NCI-H2196 treated with DMSO at 0.1 percent for 48 hours (cell line): Measurements from ENCODE around the gene HECTD3.
"Not testable (repeated sequence)": the region's sequence is repeated elsewhere in the genome, so short reads cannot be mapped to it uniquely, and the experiment has no call there.

Source experiments
- DNase-seq: peaks from one replicate; lab custom pipeline; 2025; ENCODE audit not compliant: unreplicated experiment; lab: John Stamatoyannopoulos, UW

HECTD3 gene

GRCh38 chr1:44994309-44994898 lies 16.7 kb downstream of the HECTD3 start:
- DNase-seq = no peak

GRCh38 chr1:44988531-44989156 lies 22.5 kb downstream of the HECTD3 start:
- DNase-seq = no peak

- DNase-seq = no peak
These were observed 25.3 kb downstream of the HECTD3 start for GRCh38 chr1:44985747-44986359.

GRCh38 chr1:44977372-44977771 lies 33.8 kb downstream of the HECTD3 start:
- not testable (repeated sequence) for DNase-seq

GRCh38 chr1:44976252-44976651 lies 34.9 kb downstream of the HECTD3 start:
- DNase-seq = no peak

- no peak for DNase-seq
These were observed 37.5 kb downstream of the HECTD3 start for GRCh38 chr1:44973645-44974044.

GRCh38 chr1:44970317-44970716 lies 40.8 kb downstream of the HECTD3 start:
- no peak for DNase-seq

GRCh38 chr1:44964396-44964795 lies 46.7 kb downstream of the HECTD3 start:
- no peak for DNase-seq

GRCh38 chr1:44962729-44963128 lies 48.4 kb downstream of the HECTD3 start:
- peak; percentile 1 for DNase-seq

- DNase-seq = not testable (repeated sequence)
These were observed 49.1 kb downstream of the HECTD3 start for GRCh38 chr1:44962022-44962421.

- not testable (repeated sequence) for DNase-seq
These were observed 53.6 kb downstream of the HECTD3 start for GRCh38 chr1:44957566-44957965.

GRCh38 chr1:44956077-44956476 lies 55.0 kb downstream of the HECTD3 start:
- not testable (repeated sequence) for DNase-seq
